Activated CD8-positive, alpha-beta memory T cell treated with anti-CD3 and anti-CD28 coated beads, Interleukin-2, amount 50 U/mL, for 1 hour (primary cell): ENCODE data around the gene FARP1.
"Not testable (repeated sequence)": the region's sequence is repeated elsewhere in the genome, so short reads cannot be mapped to it uniquely, and the experiment has no call there.

Experiments
- DNase-seq: peaks from one replicate; pipeline ENCODE4 v3.0.0-alpha.2; 2020; ENCODE audit errors: extremely low read depth

FARP1 gene

GRCh38 chr13:98396071-98396710 is 253.3 kb downstream of the FARP1 start:
- no peak for DNase-seq

- DNase-seq = no peak
Observed at GRCh38 chr13:98397221-98397620, 254.3 kb downstream of the FARP1 start.

GRCh38 chr13:98397861-98398260 is 255.0 kb downstream of the FARP1 start:
- no peak for DNase-seq

GRCh38 chr13:98398581-98398980 is 255.7 kb downstream of the FARP1 start:
- no peak for DNase-seq

GRCh38 chr13:98399756-98400155 is 256.9 kb downstream of the FARP1 start:
- no peak for DNase-seq

- DNase-seq = no peak
Observed at GRCh38 chr13:98401934-98402333, 259.0 kb downstream of the FARP1 start.

- no peak for DNase-seq
Observed at GRCh38 chr13:98403076-98403475, 260.2 kb downstream of the FARP1 start.

GRCh38 chr13:98405107-98405571 is 262.2 kb downstream of the FARP1 start:
- DNase-seq = no peak

GRCh38 chr13:98405690-98406344 is 262.9 kb downstream of the FARP1 start:
- no peak for DNase-seq

- DNase-seq = no peak
Observed at GRCh38 chr13:98406427-98406826, 263.5 kb downstream of the FARP1 start.

GRCh38 chr13:98406971-98407370 is 264.1 kb downstream of the FARP1 start:
- DNase-seq = no peak

GRCh38 chr13:98407575-98407974 is 264.7 kb downstream of the FARP1 start:
- DNase-seq = no peak

GRCh38 chr13:98409281-98409680 is 266.4 kb downstream of the FARP1 start:
- no peak for DNase-seq

GRCh38 chr13:98410612-98411011 is 267.7 kb downstream of the FARP1 start:
- DNase-seq = no peak

GRCh38 chr13:98411013-98411412 is 268.1 kb downstream of the FARP1 start:
- no peak for DNase-seq

GRCh38 chr13:98411617-98412265 is 268.8 kb downstream of the FARP1 start:
- DNase-seq = no peak

GRCh38 chr13:98413278-98413677 is 270.4 kb downstream of the FARP1 start:
- not testable (repeated sequence) for DNase-seq

GRCh38 chr13:98413796-98414195 is 270.9 kb downstream of the FARP1 start:
- no peak for DNase-seq

- DNase-seq = no peak
Observed at GRCh38 chr13:98415326-98416070, 272.6 kb downstream of the FARP1 start.

- no peak for DNase-seq
Observed at GRCh38 chr13:98416408-98416807, 273.5 kb downstream of the FARP1 start.

- DNase-seq = no peak
Observed at GRCh38 chr13:98419786-98420553, 277.1 kb downstream of the FARP1 start.
